Iris pigment epithelial cell (primary cell): ENCODE results near the gene IGF2BP2.
"Not testable (repeated sequence)": the region's sequence is repeated elsewhere in the genome, so short reads cannot be mapped to it uniquely, and the experiment has no call there.

Experiments used
- DNase-seq: peaks from one replicate; pipeline ENCODE4 v3.0.0-alpha.2; 2011; ENCODE audit warnings: low read depth

Gene IGF2BP2

GRCh38 chr3:185837414-185837813, 12.6 kb upstream of the IGF2BP2 start:
- DNase-seq = no peak

DNA sequence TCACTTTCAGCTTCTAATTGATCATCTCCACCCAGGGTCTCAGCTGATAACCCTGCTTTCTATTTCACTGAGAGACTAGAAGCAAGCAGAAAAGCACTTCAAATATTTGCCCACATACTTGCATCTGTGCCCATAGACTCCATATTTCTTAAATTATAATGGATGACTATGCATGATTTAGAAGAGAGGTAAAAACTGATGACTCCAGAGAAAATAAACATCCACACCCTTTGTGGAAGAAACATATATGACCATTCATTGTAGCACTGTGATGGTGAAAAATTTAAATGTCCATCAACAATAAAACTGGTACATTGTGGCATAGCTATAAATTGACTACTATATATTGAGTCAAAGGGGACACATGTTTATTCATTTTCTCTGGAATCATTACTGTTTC, 7.1 kb upstream of the IGF2BP2 start:
- no peak for DNase-seq

GRCh38 chr3:185831195-185831594, 6.4 kb upstream of the IGF2BP2 start:
- DNase-seq = no peak

- DNase-seq = no peak
Observed at GRCh38 chr3:185830018-185830797, 5.4 kb upstream of the IGF2BP2 start.

DNA sequence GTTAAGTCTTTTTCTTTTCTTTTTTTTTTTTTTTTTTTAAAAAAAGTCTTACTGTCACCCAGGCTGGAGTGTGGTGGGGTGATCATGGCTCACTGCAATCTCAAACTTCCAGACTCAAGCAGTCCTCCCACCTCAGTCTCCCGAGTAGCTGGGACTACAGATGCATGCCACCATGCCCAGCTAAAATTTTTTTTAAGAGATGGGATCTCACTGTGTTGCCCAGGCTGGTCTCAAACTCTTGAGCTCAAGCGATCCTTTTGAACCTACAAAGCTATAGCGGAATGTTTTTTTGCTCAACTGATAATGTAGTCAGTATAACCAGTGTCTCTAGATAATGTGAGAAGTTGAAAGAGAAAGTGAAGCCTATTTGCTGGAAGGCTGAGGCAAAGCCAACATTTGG, 3.9 kb upstream of the IGF2BP2 start:
- DNase-seq = no peak

GRCh38 chr3:185827595-185828344, 2.9 kb upstream of the IGF2BP2 start:
- no peak for DNase-seq

DNA sequence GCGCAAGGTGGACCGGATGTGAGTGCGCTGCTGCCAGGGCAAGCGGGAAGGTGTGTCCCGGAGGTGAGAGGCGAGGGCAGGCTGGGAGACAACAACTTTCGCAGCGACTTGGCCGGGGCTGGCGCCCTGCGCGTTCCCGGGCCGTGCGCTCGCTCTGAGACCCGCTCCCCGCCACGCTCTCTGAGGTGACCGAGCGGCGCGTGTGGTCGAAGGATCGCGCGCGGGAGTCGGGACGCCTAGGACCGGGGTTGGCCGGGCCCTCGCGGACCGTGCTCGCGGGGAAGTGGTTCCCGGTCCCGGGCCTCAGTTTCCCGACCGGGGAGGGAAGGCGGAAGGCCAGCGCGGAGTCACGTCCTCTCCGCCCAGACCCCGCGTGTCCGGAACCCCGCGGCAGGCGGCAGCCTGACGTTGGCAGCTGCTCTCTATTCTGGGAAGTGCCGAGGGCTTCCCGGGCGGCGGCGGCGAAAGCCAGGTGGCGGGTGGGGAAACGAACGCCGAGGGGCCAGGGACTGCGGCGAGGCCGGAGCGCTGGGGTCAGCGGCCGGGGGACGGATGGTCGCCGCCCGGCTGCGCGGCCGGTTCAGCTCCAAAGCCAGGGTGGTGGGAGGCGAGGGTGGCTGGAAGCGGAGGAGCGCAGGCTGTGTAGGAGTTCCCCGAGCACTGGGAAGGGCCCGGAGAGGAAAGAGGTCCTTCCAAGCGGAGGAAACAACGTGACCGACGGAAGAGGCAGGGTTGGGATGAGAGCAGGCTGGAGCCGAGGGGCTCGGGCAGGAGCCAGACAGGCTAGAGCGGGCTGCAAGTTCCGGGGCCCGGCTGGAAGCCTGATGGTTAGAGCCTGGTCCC, 1.0 kb upstream of the IGF2BP2 start:
- peak; percentile 50 for DNase-seq

- DNase-seq = no peak
Observed at GRCh38 chr3:185824051-185825005, 514 bp downstream of the IGF2BP2 start.

DNA sequence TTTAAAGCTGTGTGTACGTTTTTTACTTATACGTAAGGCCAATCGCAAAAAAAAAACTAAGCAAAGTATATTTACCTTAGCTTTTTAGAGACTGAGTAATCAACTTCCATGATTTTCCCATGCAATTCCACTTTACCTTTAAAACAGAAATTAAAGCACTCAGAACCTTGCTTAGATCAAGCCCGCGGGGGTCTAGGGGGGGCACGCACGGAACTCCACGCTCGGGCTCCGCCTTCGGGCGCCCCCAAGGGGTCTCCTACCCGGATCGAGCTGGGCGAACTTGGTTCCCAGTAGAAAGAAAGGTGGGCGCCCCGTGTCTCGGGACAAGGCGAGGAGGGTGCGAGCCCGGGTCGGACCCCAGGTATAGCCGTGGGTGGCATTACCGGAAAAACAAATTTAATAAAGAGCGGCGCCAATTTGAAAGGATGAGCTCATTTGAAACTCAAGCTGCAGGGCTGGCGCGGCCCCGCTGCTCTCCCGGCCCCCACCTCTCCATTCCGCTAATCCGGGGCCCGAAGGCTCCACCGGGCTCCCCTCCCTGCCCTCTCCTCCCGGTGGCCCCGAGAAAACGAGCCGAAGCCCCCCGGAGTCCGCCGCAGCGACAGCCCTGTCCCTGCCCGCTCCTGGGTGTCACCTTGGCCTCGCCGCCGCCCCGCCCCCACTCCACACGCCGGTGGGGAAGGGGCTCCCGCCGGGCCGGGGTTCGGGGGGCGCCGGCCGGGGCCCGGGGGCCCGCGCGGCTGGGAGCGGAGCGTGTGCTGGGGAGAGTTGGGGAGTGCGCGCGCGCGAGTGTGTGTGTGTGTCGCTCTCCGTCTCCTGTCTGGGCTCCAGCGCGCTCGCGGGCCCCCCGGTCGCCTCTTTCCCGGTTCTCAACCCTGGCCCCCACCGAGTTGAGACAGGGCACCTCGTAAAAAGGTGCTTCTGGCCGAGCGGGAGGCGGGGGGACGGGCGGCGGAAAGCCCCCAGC, 1.5 kb downstream of the IGF2BP2 start:
- DNase-seq = peak; percentile 55

- DNase-seq = peak; percentile 82
Observed at GRCh38 chr3:185822221-185823000, 2.4 kb downstream of the IGF2BP2 start.

- peak; percentile 95 for DNase-seq
Observed at GRCh38 chr3:185820973-185821758, 3.7 kb downstream of the IGF2BP2 start.

DNA sequence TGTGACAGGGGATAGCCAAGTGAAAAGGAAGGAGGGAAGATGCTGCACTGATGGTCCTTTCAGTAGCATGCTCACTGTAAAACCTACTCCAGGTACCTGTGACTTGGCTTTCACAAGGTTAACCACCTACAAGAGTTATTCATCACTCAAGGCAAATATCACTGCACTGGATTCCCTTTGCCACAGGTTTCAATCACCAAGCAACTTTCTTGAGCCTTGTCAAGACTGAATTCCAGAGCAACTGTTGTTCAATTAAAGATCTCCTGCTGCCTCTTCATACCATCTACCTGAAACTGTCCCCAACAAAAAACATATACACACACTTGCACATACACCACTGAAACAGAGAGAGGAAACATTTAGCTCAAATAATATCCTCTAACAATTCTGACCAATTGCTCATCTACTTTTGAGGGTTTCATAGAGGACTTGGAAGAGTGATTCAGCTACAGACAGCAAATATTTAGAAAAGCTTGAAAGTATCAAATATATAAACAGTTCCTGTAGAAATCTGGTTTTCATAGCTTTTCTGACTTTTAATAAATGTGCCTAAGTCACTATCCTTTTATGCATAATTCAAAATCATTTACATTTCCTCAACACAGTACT, 6.5 kb downstream of the IGF2BP2 start:
- DNase-seq = no peak

DNA sequence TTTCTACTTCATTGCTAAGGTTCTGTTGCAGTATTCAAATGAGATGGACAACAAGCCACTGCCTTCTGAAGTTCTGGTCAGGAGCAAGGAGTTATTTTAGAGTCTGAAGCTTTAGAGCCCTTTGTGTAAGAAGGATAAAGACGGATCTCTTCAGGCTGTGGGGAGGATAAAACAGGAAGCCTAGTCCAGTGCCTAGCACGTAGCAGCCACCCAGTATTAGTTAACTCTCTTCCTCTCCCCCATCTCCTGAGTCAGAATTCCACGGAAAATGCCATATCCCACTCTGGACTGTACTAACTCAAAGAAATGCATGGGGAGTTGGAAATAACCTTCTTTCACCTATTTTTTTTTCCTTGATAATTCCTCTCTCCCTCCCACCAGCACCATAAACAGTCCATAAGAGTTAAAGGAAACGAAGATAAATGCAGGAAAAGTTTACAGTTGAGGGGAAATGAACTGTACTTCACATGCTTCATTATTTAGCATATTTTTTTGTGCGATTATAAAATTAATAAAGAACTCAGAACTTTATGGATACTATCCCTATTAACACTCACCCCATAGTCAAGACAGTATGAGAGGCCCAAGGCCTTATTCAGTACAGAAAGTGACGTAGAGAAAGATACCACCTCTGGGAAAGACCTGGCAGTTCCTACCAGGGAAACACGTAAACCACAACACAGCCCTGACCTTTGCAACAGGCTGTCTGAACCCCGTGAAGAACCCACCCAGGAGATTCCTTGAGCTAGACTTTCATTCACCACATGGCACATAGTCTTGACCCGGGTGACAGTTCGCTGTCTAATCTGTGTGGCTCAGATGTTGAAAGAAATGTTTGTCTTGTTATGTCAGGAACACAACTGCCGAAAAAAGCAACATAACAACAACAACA, 9.2 kb downstream of the IGF2BP2 start:
- peak; percentile 66 for DNase-seq

DNA sequence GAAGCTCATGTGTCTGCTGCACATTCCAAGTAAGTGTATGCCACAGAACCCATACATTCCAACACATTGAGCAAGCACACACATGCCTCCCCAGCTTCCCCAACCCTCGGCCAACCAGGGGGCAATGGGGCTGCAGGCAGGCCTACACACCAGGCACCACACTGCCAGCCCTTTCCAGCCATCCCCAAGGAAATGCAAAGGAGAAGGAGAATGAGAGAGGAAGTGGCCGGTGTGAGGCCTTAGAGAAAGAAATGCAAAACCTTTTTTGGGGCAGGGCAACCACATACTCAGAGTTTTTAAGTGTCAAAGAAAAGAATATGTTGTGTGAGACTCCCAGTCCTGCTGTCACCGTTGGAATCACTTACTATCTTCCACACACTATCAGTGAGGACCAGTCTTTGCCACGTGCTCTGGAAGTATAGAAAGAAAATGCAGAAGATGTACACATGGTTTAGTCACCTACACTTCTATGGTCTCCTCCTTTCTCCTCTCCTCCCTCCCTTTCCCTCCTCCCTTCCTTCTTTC, 11.1 kb downstream of the IGF2BP2 start:
- DNase-seq = peak; percentile 85

- DNase-seq = peak; percentile 55
Observed at GRCh38 chr3:185813205-185813604, 11.6 kb downstream of the IGF2BP2 start.

DNA sequence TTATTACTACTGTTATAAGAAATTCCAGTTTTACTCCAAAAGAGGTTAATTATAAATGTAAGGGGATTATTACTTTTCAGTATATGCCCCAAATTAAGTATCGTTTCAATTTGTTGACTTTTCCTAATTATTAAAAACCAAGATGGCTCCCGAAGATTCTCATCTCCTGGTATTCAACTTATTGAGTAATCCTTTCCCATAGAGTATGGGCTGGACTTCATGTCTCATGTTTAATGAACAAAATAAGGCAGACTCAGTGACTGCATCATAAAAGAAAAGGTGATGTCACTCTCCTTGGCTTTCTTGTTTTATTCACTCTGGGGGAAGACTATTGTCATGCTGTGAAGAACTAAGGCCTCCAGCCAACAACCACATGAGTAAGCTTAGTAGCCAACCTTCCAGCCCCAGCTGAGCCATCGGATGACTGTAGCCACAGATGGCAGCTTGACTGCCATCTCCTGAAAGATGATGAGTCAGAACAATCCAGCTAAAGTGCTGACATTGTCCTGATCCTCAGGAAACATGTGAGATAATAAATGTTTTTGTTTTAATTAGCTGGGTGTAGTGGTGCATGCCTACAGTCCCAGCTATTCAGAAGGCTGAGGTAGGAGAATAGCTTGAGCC, 17.3 kb downstream of the IGF2BP2 start:
- peak; percentile 92 for DNase-seq

DNA sequence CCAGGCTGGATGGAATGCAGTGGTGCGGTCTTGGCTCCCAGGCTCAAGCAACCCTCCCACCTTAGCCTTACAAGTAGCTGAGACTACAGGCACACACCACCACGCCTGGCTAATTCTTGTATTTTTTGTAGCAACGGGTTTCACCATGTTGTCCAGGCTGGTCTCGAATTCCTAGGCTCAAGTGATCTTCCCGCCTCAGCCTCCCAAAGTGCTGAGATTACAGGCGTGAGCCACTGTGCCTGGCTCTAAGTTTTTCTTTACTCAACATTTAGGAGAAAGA, 26.1 kb downstream of the IGF2BP2 start:
- DNase-seq = not testable (repeated sequence)
